OCI-LY1 (cell line): ENCODE measurements around the gene NKAIN2.

Experiments
- CTCF ChIP-seq: fragments of 200-600 bp; sonication (generic), shearing (Covaris generic); IDR thresholded peaks from 2 replicates; pipeline ENCODE4 v1.5.1; 2017; ENCODE audit warnings: mild to moderate bottlenecking, antibody characterized with exemption, low read length, moderate library complexity, mixed read lengths
- EZH2 ChIP-seq: fragments of 200-600 bp; sonication (generic), shearing (Covaris generic); IDR thresholded peaks from 2 replicates; pipeline ENCODE4 v1.8.0; 2017; ENCODE audit warnings: borderline replicate concordance, mixed run types, mild to moderate bottlenecking, antibody characterized with exemption, low read length, moderate library complexity, mixed read lengths

- TF ChIP-seq CTCF (no peak), EZH2 (no peak)
Measured at GRCh38 chr6:123899745-123900144, 96.1 kb downstream of the NKAIN2 start.
